Common myeloid progenitor, CD34-positive (primary cell): ENCODE measurements around the gene STX12.
"Not testable (repeated sequence)": the region's sequence is repeated elsewhere in the genome, so short reads cannot be mapped to it uniquely, and the experiment has no call there.

Experiments used
- CTCF ChIA-PET: fragments of 350-600 bp; sonication (Branson Sonifier 250); formaldehyde crosslinking; loops from one replicate; lab custom pipeline; 2021; ENCODE audit warnings: antibody characterized with exemption; lab: Charles Lee
- POLR2A ChIA-PET: fragments of 350-600 bp; sonication (Branson Sonifier 250); formaldehyde crosslinking; loops from one replicate; lab custom pipeline; 2021; ENCODE audit warnings: antibody characterized with exemption; lab: Charles Lee
- DNase-seq, 3 donors: peaks; one replicate each; pipeline versions ENCODE4 v3.0.0 to v3.0.0-alpha.2; 2013
- H3K27ac ChIP-seq, 2 experiments: 1 replicate in 1 of 2; 2 replicates in 1 of 2; pipeline ENCODE4 v1.7.0; 2013; ENCODE audit warnings: inconsistent platforms in 2 of 2, low read length in 2 of 2, mild to moderate bottlenecking in 2 of 2, low read depth in 1 of 2, moderate library complexity in 1 of 2; ENCODE audit not compliant: severe bottlenecking in 2 of 2, insufficient read depth in 1 of 2, poor library complexity in 1 of 2
- H3K27me3 ChIP-seq, 5 experiments: replicated peaks in 2 of 5; 1 replicate in 3 of 5; 2 replicates in 2 of 5; pipeline versions ENCODE4 v1.6.1 to v1.7.0; 2013; ENCODE audit warnings: low read length in 4 of 5, mild to moderate bottlenecking in 2 of 5, moderate library complexity in 2 of 5, inconsistent platforms in 1 of 5; ENCODE audit not compliant: insufficient read depth in 5 of 5, control insufficient read depth in 4 of 5
- H3K36me3 ChIP-seq, 4 experiments: 1 replicate in 2 of 4; 2 replicates in 2 of 4; pipeline versions ENCODE4 v1.6.1 to v1.7.0; 2013; ENCODE audit warnings: low read length in 3 of 4, control low read depth in 1 of 4, mild to moderate bottlenecking in 1 of 4; ENCODE audit not compliant: control insufficient read depth in 4 of 4, insufficient read depth in 4 of 4
- H3K4me1 ChIP-seq, 4 experiments: 1 replicate in 3 of 4; 2 replicates in 1 of 4; pipeline versions ENCODE4 v1.6.1 to v1.7.1; 2013; ENCODE audit warnings: low read length in 3 of 4, mild to moderate bottlenecking in 3 of 4, control low read depth in 1 of 4, inconsistent platforms in 1 of 4, moderate library complexity in 1 of 4; ENCODE audit not compliant: control insufficient read depth in 4 of 4, insufficient read depth in 4 of 4; ENCODE audit errors: control extremely low read depth in 1 of 4
- H3K4me3 ChIP-seq, 7 experiments: 1 replicate in 4 of 7; 2 replicates in 3 of 7; pipeline versions ENCODE4 v1.5.1 to v1.7.0; 2013; ENCODE audit warnings: mild to moderate bottlenecking in 7 of 7, low read length in 6 of 7, moderate library complexity in 6 of 7, inconsistent platforms in 2 of 7, low read depth in 2 of 7, control low read depth in 1 of 7; ENCODE audit not compliant: insufficient read depth in 4 of 7, control insufficient read depth in 1 of 7; ENCODE audit errors: extremely low read depth in 1 of 7
- H3K9me3 ChIP-seq, 5 experiments: 1 replicate in 4 of 5; 2 replicates in 1 of 5; pipeline versions ENCODE4 v1.6.1 to v1.7.1; 2013; ENCODE audit warnings: low read length in 4 of 5, mild to moderate bottlenecking in 2 of 5, inconsistent platforms in 1 of 5, low read depth in 1 of 5, moderate library complexity in 1 of 5; ENCODE audit not compliant: control insufficient read depth in 4 of 5, insufficient read depth in 2 of 5; ENCODE audit errors: control extremely low read depth in 1 of 5
- WGBS: methylation state at CpG from one replicate; pipeline ENCODE4 v1.1.5; 2013; ENCODE audit not compliant: insufficient coverage; 5-methylcytosine and 5-hydroxymethylcytosine counted together

Gene STX12

DNA sequence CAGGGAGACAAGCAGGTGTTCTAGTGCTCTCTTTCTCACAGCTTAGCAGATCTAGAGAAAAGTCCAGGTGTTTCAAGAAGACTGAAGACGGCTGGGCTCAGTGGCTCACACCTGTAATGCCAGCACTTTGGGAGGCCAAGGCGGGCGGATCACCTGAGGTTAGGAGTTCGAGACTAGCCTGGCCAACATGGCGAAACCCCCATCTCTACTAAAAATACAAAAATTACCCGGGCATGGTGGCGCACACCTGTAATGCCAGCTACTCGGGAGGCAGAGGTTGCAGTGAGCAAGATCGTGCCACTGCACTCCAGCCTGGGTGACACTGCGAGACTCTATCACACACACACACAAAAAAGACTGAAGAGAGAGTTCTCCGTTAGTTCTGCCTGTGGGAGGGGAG lies 84.5 kb downstream of the STX12 start:
- H3K36me3 ChIP-seq, H3K9me3 ChIP-seq, H3K27ac ChIP-seq, H3K27me3 ChIP-seq, DNase-seq, H3K4me3 ChIP-seq: not testable (repeated sequence)
- CTCF ChIA-PET, result interaction anchor here (0.6 to 6.6 kb wide), 18 partner anchors 8 to 172 kb away, joined by 3 to 43 read pairs (median 5); no protein-coding TSS in a partner anchor
- 97% methylated on average over 7 of the region's 11 CpGs for WGBS
- POLR2A ChIA-PET, result interaction anchor here (0.8 to 1.3 kb wide), 2 partner anchors 21 to 27 kb away, joined by 3 to 4 read pairs; no protein-coding TSS in a partner anchor
- peaks cover 0 to 17% (median 9%) of the 10 kb centered on the region in 4 experiments for H3K4me1 ChIP-seq

DNA sequence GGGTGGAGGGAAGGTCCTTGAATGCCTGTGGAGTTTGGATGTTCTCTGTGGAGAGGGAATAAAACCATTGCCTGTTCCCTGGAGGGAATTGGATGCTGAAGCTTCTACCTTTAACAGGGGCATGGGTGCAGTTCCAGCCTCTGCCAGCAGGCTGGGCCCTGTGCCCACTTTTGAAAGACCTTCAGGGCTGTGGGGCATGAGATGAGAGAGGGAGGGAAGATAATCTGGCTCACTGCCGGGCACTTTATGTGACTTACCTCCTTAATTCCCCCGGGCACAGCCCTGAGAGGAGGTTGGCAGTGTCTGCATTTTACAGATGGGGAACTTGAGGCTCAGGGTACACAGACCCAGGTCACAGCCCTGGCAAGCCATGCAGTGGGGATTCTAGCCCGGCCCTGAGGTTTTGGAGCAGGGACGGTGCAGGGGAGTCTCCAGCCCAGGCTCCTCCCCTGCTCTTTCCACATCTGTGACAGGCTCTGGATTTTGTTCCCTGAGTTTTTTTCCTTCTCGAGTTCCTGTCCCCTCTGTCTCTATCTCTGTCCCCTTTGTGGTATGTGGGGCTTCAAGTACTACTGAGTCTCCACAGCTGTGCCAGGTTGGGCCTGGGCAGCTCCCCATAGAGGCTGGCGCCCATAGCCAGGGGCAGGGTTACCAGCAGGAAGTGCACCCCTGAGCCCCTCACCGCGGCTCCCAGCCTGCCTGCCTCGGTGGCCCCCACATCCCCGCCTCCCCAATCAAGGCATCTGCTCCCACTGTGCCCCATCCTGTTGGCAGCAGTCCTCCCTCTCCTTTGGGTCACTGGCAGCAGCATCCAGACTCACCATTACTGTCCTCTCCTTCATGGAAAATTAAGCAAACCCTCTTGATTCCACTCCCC lies 85.3 kb downstream of the STX12 start:
- Histone ChIP-seq H3K36me3 (no peaks in the 10 kb centered on the region), H3K27ac (no peak overlapping the region), H3K4me3 (peak overlapping the region in 1 of 7 experiments; percentile 42), H3K27me3 (no peaks in the 10 kb centered on the region), H3K9me3 (no peaks in the 10 kb centered on the region), H3K4me1 (peaks cover 0 to 24% (median 16%) of the 10 kb centered on the region in 4 experiments)
- CTCF ChIA-PET, result interaction anchor here (0.6 to 6.6 kb wide), 15 partner anchors 8 to 171 kb away, joined by 3 to 43 read pairs (median 5); no protein-coding TSS in a partner anchor
- POLR2A ChIA-PET, result interaction anchor here (0.8 to 1.3 kb wide), 2 partner anchors 21 to 26 kb away, joined by 3 to 4 read pairs; no protein-coding TSS in a partner anchor
- 29% methylated on average over 10 of the region's 10 CpGs for WGBS
- peak; percentile 80 to 90 (median 85) for DNase-seq

DNA sequence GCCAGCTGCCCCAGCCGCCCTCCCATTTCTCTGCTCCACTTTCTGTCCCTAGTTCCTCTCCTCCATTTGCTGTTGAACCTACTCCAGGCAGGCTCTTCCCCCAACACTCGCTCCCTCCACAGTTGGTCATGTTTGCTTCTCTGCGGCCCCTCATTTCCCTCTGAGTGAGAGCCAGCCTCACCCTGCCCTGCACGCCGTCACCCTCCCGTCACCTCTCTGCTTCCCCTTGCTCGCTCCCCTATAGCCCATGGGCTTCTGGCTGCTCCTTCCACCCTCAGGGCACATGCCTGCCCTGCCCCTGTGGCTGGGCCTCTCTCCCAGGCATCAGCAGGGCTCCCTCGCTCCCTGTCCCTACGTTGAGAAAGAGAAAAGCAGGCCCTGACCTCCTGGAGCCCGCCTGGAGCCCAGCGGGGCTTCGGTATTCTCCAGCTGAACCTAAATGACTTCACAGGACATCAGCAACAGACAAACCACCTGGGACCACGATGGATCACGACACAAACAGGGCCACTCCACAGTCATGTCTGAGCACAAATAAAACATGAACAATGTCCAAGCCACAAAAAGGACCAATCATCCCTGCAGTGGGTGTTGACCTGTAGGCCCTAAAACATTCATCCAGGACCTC lies 86.0 kb downstream of the STX12 start:
- Histone ChIP-seq H3K4me1 (peaks cover 0 to 32% (median 24%) of the 10 kb centered on the region in 4 experiments), H3K4me3 (no peak overlapping the region), H3K27ac (no peak overlapping the region), H3K27me3 (no peaks in the 10 kb centered on the region), H3K36me3 (no peaks in the 10 kb centered on the region), H3K9me3 (no peaks in the 10 kb centered on the region)
- POLR2A ChIA-PET, result no interaction called here
- WGBS, result 89% methylated on average over 14 of the region's 14 CpGs
- DNase-seq, result no peak
- CTCF ChIA-PET, result interaction anchor here (1.5 to 6.6 kb wide), 6 partner anchors 9 to 135 kb away, joined by 5 to 43 read pairs (median 8); no protein-coding TSS in a partner anchor

- H3K4me3 ChIP-seq, result no peak overlapping the region
- 98% methylated on average over 5 of the region's 10 CpGs for WGBS
- H3K4me1 ChIP-seq, result peaks cover 0 to 40% (median 30%) of the 10 kb centered on the region in 4 experiments
- H3K27ac ChIP-seq, result no peak overlapping the region
- ChIA-PET POLR2A (no interaction called here), CTCF (interaction anchor here (6.6 kb wide), 1 partner anchor 118 kb away, joined by 43 read pairs; no protein-coding TSS in a partner anchor)
- H3K9me3 ChIP-seq, result no peaks in the 10 kb centered on the region
- no peak for DNase-seq
- H3K36me3 ChIP-seq, result no peaks in the 10 kb centered on the region
- no peaks in the 10 kb centered on the region for H3K27me3 ChIP-seq
Observed at GRCh38 chr1:27861436-27861835, 88.4 kb downstream of the STX12 start.

DNA sequence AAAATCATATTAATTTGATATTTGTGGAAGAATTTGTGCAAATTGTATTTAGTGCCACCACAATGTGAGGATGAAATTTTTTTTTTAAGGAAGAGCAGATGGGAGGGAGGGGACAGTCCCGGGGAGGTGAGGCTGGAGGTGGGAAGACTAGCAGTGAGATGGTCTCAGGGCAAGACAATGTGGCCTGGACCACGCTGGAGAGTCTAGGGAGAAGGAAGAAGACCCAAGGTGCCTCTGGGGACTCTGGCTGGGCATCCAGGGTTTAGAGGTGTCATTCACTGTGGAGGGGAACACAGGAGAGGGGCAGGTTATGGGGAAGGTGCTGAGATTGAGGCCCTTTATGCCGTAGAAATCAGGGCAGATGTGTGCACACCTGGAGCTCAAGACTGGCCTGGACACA lies 89.0 kb downstream of the STX12 start:
- no peak for DNase-seq
- H3K9me3 ChIP-seq, result no peaks in the 10 kb centered on the region
- WGBS, result 90% methylated on average over 3 of the region's 3 CpGs
- H3K27ac ChIP-seq, result no peak overlapping the region
- no peaks in the 10 kb centered on the region for H3K27me3 ChIP-seq
- peaks cover 0 to 42% (median 31%) of the 10 kb centered on the region in 4 experiments for H3K4me1 ChIP-seq
- ChIA-PET CTCF (interaction anchor here (6.6 kb wide), 1 partner anchor 117 kb away, joined by 43 read pairs; no protein-coding TSS in a partner anchor), POLR2A (no interaction called here)
- H3K36me3 ChIP-seq, result no peaks in the 10 kb centered on the region
- H3K4me3 ChIP-seq, result no peak overlapping the region

GRCh38 chr1:27862671-27863537 lies 89.9 kb downstream of the STX12 start:
- Histone ChIP-seq H3K4me3 (no peak overlapping the region), H3K9me3 (no peaks in the 10 kb centered on the region), H3K4me1 (peaks cover 0 to 50% (median 34%) of the 10 kb centered on the region in 4 experiments), H3K27me3 (no peaks in the 10 kb centered on the region), H3K36me3 (no peaks in the 10 kb centered on the region), H3K27ac (peak overlapping the region in 1 of 2 experiments; percentile 72)
- WGBS, result 88% methylated on average over 9 of the region's 9 CpGs
- CTCF ChIA-PET, result interaction anchor here (1.2 kb wide), 1 partner anchor 29 kb away, joined by 4 read pairs; no protein-coding TSS in a partner anchor
- peak; percentile 37 to 72 (median 70) for DNase-seq
- POLR2A ChIA-PET, result interaction anchor here (0.6 to 0.9 kb wide), 2 partner anchors 10 to 115 kb away, joined by 3 to 5 read pairs; partner anchors contain the start of gene THEMIS2
